CD4-positive, alpha-beta T cell treated with Interleukin-1 beta for 1 hour (primary cell): ENCODE measurements around the gene DENND4B.
A peak's percentile ranks its signal among the peaks of the same experiment; 100 is the strongest.
"Not testable (repeated sequence)": the region's sequence is repeated elsewhere in the genome, so short reads cannot be mapped to it uniquely, and the experiment has no call there.

Experiments used
- DNase-seq, 2 donors: peaks; one replicate each; pipeline ENCODE4 v3.0.0-alpha.2; 2020 to 2022

DENND4B gene, protein sequence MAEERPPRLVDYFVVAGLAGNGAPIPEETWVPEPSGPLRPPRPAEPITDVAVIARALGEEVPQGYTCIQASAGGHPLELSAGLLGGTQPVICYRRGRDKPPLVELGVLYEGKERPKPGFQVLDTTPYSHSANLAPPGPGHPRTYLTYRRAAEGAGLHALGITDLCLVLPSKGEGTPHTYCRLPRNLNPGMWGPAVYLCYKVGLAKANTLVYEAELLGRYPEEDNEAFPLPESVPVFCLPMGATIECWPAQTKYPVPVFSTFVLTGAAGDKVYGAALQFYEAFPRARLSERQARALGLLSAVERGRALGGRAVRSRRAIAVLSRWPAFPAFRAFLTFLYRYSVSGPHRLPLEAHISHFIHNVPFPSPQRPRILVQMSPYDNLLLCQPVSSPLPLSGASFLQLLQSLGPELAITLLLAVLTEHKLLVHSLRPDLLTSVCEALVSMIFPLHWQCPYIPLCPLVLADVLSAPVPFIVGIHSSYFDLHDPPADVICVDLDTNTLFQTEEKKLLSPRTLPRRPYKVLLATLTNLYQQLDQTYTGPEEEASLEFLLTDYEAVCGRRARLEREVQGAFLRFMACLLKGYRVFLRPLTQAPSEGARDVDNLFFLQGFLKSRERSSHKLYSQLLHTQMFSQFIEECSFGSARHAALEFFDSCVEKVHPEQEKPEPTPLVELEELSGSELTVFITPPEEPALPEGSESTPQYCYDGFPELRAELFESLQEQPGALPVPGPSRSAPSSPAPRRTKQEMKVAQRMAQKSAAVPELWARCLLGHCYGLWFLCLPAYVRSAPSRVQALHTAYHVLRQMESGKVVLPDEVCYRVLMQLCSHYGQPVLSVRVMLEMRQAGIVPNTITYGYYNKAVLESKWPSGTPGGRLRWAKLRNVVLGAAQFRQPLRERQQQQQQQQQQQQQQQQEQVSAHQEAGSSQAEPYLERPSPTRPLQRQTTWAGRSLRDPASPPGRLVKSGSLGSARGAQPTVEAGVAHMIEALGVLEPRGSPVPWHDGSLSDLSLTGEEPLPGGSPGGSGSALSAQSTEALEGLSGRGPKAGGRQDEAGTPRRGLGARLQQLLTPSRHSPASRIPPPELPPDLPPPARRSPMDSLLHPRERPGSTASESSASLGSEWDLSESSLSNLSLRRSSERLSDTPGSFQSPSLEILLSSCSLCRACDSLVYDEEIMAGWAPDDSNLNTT (N-terminal part only)

DNA sequence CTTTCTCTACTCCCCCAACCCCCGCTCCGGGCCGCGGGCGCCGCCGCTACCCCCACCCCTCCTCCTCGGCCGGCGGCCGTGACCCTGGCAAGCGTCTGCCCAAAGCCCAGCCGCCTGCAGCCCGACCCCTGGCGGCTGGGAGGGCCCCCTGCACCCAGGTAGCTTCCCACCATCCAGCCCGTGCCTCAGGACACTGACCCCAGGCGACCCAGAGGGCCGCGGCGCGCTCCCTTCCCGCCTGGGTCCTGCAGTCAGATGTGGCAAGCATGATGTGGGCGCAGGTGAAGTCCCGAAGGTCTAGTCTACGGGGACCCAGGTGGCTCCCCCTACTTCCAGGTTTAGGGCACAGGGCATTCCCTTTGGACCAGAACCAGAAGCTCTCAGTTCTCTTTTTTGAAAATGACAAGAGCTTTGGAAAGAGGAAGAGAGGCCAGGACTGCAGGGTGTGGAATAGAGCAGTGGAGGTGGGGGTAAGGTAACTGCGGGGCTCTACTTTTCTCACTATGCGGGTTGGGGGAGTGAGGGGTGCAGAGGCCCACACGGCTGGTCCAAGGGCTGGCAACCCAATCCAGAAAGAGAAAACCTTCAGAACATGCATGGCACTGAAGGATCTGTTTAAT lies at the start of gene DENND4B:
Gene DENND4B, minus strand, starts transcription at position 97 of the 620 bp plus-strand sequence. CDS start 2,344 bp downstream, outside the sequence.
- DNase-seq: peak; percentile 80 to 83

DNA sequence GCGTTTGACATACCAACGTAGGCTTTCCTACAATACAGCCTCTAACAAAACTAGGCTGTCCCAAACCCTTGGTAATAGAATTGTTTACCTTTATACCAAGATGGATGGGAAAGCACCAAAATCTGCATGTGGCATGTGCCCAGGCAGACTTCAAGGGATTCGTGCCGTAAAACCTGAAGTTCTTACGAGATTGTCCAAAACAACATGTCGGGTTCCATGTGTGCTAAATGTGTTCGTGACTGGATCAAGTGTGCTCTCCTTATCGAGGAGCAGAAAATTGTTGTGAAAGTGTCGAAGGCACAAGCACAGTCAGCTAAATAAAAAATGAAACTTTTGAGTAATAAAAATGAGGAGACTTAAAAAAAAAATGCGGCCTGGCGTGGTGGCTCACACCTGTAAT lies 49.1 kb upstream of the DENND4B start:
- no peak for DNase-seq

DNA sequence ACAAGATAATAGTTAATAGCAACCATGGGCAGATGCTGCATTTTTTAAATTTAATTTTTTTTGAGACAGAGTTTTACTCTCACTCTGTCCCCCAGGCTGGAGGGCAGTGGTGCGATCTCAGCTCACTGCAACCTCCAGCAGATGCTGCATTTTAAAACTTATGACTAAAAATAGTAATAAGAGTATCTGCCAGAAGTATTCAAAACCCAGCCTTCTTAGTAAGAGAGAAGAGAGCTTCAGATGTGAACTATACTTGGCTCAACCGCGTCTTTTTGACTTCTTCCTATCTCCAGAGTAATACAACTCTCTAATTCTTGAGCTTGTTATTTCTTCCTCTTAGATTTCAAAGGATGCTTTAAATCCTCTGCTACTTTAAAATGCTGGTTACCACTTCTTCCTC lies 48.7 kb upstream of the DENND4B start:
- no peak for DNase-seq

DNA sequence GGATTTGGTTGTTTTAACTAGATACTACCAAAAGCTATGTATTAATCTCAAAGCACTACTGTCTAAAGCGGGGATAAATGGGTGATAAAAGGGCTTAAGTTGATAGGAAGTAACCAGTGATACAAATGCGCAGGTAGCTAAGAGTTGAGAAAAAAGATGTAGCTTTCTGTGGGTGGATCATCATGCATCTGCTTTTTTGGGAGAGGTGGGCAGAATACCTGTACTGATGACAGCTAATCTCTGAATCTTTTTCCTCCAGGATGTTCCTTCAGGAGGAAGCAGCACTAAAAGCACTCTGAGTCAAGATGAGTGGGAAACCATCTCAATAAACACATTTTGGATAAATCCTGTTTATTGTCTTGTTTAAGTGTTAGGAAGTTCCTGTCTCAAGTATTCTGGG lies 45.3 kb upstream of the DENND4B start:
- no peak for DNase-seq

DNA sequence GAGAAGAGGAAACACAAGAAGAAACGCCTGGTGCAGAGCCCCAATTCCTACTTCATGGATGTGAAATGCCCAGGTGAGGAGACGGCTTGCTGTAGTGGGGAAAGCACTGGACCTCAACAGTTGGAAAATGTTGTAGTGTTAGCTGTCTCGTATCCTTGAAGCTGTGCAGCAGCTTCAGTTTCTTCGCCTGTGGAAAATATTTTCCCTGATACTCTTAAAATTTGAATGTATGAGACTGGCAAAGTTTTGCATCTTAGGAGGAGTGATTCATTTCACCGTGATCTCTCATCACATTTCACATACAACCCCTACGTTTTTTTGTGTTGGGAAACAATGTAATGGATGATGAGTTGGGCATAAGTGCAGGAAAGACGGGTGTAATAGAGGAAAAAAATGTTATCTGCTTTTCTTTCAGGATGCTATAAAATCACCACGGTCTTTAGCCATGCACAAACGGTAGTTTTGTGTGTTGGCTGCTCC lies 44.7 kb upstream of the DENND4B start:
- DNase-seq: peak in 1 of 2 donors; percentile 30

DNA sequence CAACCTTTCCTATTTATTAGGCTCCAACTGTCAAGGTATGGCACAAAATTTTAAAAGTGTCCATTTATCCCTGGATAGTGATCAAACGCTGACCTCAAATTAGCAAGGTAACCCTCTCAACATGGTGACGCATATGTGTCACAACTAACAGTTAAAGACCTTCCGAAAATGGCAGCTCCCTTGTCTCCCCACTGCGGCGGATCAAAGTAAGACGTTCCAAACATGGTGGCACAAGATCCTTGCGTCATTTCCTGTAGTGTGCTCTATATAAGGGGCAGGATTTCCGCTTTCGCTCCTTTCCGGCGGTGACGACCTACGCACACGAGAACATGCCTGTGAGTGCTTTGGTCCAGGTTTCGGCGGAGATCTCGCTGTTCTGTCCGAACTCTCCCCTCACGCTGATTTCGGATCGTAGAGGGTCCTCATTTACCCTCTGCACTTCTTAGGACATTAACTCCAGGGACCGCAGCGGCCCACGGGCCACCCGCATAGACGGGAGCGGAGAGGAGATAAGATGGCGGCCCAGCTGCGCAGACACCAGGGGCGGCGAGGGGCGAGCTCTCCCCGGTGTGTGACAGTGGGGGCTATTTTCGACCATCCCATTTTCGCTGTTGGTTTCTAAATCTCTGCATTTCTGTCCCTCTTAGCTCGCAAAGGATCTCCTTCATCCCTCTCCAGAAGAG lies 44.1 kb upstream of the DENND4B start, which contains the start of gene RPS27:
Gene RPS27, plus strand, starts transcription at position 295 of the 683 bp plus-strand sequence. Its CDS starts 35 bp downstream, at position 330.
- peak; percentile 96 for DNase-seq

DNA sequence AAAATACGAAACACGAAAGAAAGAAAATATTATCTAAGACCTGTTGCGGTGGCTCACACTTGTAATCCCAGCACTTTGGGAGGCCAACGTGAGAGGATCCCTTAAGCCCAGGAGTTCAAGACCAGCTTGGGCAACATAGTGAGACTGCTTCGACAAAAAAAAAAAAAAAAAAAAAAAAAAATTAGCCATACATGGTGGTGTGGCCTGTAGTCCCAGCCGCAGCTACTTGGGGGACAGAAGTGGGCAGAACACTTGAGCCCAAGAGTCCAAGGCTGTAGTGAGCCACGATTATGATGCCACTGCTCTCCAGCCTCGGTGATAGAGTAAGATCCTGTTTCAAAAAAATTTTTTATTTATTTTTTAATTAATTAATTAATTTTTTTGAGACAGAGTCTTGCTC lies 41.1 kb upstream of the DENND4B start:
- no peak for DNase-seq

DNA sequence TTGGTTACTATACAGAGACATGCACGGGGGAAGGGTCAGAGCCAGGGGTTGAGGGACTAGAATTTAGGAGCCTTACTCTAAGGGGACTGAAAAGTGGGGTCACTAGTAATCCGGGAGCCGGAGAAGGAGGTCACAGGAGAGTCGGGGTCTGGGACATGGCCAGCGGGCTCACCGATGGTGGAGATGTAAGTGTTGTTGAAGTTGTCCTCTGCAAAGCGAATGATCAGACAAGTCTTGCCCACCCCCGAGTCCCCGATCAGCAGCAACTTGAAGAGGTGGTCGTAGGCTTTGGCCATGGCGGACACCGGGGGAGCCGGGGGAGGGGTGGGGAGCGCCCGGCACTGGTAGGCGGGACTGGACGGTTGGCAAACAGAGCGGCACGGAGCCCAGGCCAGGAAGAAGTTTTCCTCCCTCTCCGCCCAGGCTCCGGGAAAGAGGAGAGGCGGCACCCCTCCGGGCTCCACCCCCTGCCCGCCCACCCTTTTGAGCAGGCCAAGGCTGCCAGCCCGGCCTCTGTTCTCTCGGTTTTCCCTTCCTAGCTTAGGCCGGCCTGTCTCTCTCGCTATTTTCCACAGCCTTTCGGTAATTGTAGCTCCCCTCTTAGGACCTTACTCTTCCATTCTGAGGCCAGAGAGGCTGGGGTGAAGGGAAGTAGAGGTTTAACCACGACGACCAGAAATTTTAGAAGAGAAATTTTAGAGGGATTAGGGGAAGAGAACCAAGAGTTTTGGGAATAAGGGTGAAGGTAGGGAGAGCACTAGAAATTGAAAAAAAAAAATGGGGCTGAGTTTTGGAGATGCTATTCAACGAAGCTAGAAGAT lies 39.6 kb upstream of the DENND4B start, which contains the start of gene RAB13:
Gene RAB13, minus strand, starts transcription at position 399 of the 821 bp plus-strand sequence. Its CDS starts 103 bp downstream, at position 296.
- no peak for DNase-seq

DNA sequence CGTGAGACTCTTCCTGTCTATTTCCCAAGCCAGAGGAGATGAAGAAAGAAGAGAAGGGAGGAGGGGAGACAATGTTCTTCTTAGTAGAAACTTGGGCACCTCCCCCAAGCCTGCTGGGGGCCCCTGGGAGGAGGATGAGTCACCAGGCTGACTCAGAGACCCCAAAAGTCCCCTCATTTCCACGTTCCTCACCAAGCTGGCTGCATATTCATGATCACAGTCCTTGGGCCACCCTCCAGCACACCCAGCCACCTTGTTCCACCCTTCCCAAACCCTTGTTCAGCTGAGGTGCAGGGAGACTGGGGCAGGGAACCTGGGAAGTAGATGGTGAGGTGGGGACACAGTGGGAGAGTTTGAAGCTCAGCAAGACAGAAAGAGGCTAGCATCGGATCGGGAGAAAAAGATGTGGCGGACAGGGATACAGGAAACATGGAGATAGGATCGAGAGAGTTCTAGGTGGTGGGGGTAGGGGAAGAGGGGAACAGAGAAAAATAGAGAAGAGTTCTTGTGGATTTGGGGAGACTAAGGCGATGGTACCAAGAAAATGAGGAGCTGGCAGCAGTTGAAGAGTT lies 38.9 kb upstream of the DENND4B start:
- DNase-seq: peak in 1 of 2 donors; percentile 40

DNA sequence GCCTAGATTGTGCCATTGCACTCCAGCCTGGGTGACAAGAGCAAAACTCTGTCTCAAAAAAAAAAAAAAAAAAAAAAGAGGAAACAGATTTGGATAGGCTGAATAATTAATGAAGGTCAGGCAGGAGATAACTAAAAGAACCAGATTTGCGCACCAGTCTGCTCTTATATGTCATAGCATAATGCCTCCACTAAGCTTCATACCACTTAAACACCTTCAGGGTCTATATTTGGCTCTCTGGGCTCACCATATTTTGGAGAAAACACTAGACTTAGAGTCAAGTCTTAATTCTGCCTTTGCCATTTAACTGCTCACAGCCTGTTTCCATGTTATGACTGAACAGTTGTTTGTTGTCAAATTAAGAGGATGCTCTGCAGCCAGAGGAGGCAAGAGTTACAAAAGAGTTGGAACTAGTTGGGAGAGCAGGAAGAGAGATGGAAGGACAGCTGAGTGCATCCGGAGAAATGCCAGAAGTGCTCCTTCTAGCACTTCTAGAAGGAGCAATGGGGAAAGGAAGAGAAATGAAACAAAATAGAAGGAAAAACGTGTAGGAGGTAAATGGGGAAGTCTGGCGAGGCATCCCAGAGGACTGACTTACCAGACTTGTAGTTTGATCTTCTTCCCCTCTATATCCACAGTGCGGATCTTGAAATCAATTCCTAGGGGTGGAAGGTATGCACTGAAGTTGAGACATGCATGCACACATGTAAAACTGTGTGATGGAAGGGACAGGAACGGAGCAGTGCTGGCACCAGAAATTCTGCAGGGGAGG lies 37.8 kb upstream of the DENND4B start:
- DNase-seq: no peak

DNA sequence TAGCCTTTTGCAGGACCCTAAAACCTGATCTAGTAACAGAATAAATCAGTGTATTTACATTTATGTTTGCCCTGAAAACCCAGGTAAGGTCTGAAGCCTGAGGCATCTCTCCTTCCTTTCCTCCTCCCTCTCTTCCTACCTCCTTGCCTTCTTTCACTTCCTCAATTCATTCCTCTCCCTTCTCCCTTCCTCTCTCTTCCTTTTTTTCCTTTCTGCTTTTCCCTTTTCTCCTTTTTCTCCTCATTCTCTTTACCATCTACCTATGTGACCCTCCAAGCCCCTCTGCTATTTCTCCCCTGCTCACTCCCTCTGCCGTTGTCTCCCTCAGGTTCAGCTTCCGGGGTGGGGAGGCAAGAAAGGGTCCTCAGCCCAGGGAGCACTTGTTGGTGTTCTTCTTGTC lies 35.2 kb upstream of the DENND4B start:
- not testable (repeated sequence) for DNase-seq

DNA sequence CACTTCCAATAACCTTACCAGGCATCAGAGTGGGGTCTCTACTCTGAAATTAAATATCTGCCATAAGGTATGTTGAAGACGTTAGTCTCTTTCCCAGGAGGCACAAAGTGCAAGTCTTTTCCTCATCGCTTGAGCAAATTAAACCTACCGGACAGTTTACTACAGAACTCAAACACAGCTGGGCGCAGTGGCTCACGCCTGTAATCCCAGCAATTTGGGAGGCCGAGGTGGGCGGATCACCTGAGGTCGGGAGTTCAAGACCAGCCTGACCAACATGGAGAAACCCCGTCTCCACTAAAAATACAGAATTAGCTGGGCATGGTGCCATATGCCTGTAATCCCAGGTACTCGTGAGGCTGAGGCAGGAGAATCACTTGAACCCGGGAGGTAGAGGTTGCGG lies 32.6 kb upstream of the DENND4B start:
- not testable (repeated sequence) for DNase-seq

DNA sequence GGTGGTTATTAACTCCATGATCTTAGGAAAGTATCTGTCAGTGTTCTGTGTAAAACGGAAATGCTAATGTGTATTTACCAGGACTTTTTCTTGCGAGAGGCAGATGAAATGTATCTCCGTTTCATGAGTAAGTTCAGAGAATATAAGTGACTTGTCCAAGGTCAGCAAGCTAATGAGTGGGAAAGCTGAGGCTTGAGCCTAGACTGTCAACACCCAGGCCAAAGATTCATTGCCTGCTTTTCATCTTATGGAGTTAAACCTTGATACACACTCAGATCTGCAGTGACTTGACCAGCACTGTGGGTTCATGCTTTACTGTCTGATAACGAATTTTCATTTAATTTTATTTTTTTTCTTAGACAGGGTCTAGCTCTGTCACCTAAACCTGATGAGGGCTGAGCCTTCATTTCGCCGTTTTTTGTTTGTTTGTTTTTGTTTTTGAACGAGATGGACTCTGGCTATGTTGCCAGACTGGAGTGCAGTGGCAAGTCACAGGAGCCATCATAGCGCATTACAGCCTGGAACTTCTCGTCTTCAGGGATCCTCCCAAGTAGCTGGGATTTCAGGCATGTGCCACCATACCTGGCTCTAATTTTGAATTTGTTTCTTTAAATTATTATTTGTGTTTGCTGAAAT lies 31.9 kb upstream of the DENND4B start:
- no peak for DNase-seq

DNA sequence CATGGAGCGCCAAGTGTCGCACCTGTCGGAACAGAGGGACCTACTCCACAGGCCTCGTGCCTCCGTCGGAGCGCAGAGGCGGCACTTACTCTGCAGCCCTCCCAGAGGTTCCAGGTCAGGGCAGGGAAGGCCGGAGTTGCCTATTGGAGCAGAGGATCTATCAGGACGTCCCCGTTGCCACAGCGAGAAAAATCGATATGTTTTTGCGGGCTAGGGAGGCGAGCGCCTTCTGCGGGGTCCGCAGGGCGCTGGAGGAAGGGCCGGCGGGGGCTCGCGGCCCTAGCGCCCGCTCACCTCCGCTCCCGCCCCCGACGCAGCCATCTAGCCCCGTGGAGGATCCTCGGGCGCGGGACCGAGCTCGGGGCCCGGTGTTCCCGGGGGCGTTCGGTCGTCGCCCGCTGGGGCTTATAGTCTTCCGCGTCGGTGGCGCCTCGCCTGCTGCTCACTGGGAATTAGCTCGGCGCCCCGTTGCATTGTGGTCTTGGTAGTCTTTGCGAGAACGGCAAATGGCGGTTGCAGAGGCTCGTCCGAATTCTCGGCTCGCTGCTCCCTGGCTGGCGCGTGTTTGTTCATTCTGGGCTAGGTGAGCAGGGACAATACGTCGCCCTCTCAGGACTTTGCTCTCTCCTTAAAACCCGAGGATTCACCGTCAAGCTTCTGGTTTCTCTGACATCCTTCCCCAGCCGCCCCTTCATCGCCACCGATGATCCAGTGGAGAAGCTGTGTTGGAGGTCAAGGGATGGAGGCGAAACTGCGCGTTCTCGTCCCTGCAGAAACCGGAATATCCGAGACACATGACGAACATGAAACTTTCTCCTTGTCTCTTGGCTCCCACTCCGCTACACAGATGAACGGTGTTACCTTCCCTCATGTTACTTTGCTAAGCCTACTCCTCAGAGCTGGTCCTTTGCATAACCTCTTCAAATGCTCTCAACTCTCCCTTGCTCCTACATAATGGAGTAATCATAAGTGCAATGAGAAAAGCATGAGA lies 31.0 kb upstream of the DENND4B start, which contains the start of gene JTB:
Gene JTB, minus strand, starts transcription at position 425 of the 991 bp plus-strand sequence. Its CDS starts 422 bp downstream, at position 3.
- DNase-seq: peak; percentile 82 to 86

DNA sequence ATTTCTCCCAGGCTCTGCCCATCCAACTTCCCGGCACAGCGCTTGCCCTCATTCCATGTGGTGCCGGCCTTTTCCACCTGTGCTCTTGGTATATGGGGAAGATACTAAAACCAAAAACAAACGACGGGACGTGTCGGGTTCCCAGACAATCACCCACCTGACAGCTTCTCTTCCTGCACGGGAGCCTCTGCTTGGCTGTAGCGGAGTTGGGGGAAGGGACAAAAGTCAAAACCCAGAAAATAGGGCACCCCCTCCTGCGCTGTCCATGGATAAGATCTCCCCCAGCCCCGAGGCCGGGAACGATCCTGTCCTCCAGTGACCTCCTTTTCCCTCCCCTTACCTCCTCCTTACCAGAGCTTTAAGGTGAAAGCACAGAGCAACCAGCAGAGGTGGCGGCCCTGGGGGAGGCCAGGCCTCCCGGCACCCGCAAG lies 30.3 kb upstream of the DENND4B start:
- no peak for DNase-seq

DNA sequence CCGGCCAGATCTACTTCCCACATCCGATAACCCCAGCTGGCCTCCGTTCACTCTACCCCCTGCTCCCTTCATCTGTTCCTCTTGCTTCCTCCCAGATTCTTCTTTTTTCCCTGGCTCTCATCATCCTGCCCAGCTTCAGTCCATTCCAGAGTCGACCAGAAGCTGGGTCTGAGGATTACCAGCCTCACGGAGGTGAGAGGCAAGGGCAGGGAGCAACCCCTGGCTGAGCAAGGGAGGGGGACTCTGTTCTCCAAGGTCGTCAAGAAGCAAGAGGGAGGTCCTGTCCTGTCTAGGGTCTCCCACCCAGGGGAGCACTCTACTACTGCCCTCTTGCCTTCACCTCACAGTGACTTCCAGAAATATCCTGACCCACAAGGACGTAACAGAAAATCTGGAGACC lies 27.0 kb upstream of the DENND4B start:
- no peak for DNase-seq

DNA sequence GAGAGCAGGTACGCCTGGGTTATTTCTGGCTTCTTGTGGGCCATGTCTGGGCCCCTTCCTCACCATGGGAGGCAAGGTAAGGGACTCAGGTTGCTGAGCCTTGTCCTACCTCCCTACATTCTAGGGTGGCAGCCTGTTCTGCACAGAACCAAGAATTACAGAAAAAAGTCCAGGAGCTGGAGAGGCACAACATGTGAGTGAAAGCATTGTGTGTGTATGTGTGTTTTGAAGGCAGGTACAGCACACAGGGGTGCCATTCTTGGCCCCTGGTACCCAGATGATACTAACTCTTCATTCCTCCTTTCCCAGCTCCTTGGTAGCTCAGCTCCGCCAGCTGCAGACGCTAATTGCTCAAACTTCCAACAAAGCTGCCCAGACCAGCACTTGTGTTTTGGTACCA lies 26.6 kb upstream of the DENND4B start:
- no peak for DNase-seq
